Measurements from ENCODE around the gene SPATS2L.
A peak's percentile ranks its signal among the peaks of the same experiment; 100 is the strongest.

SPATS2L gene

GRCh38 chr2:200351815-200352214 lies 45.3 kb downstream of the SPATS2L start:
- DNase-seq (ENCODE audit: low spot score), result no peak

- peak; percentile 35 for DNase-seq (ENCODE audit: low spot score)
These were observed 46.1 kb downstream of the SPATS2L start for GRCh38 chr2:200352636-200353035.

- no peak for DNase-seq (ENCODE audit: low spot score)
These were observed 46.6 kb downstream of the SPATS2L start for GRCh38 chr2:200353120-200353519.

GRCh38 chr2:200353874-200354273 lies 47.4 kb downstream of the SPATS2L start:
- DNase-seq (ENCODE audit: low spot score), result no peak

GRCh38 chr2:200354833-200355751 lies 48.6 kb downstream of the SPATS2L start:
- no peak for DNase-seq (ENCODE audit: low spot score)

GRCh38 chr2:200356321-200356720 lies 49.8 kb downstream of the SPATS2L start:
- no peak for DNase-seq (ENCODE audit: low spot score)

GRCh38 chr2:200356857-200357384 lies 50.4 kb downstream of the SPATS2L start:
- DNase-seq (ENCODE audit: low spot score), result no peak

GRCh38 chr2:200357845-200358244 lies 51.4 kb downstream of the SPATS2L start:
- DNase-seq (ENCODE audit: low spot score), result no peak

GRCh38 chr2:200359552-200359951 lies 53.1 kb downstream of the SPATS2L start:
- no peak for DNase-seq (ENCODE audit: low spot score)

- no peak for DNase-seq (ENCODE audit: low spot score)
These were observed 53.9 kb downstream of the SPATS2L start for GRCh38 chr2:200360364-200360763.

GRCh38 chr2:200362202-200362917 lies 55.9 kb downstream of the SPATS2L start:
- no peak for DNase-seq (ENCODE audit: low spot score)

- DNase-seq (ENCODE audit: low spot score), result no peak
These were observed 56.8 kb downstream of the SPATS2L start for GRCh38 chr2:200363279-200363678.

- DNase-seq (ENCODE audit: low spot score), result no peak
These were observed 57.6 kb downstream of the SPATS2L start for GRCh38 chr2:200364142-200364541.

GRCh38 chr2:200364620-200365019 lies 58.1 kb downstream of the SPATS2L start:
- no peak for DNase-seq (ENCODE audit: low spot score)

- no peak for DNase-seq (ENCODE audit: low spot score)
These were observed 58.7 kb downstream of the SPATS2L start for GRCh38 chr2:200365209-200365608.

- no peak for DNase-seq (ENCODE audit: low spot score)
These were observed 60.7 kb downstream of the SPATS2L start for GRCh38 chr2:200367155-200367554.

GRCh38 chr2:200369886-200370285 lies 63.4 kb downstream of the SPATS2L start:
- DNase-seq (ENCODE audit: low spot score), result no peak

GRCh38 chr2:200373231-200373630 lies 66.7 kb downstream of the SPATS2L start:
- no peak for DNase-seq (ENCODE audit: low spot score)

GRCh38 chr2:200373973-200374416 lies 67.5 kb downstream of the SPATS2L start:
- no peak for DNase-seq (ENCODE audit: low spot score)

GRCh38 chr2:200376513-200377354 lies 70.2 kb downstream of the SPATS2L start:
- no peak for DNase-seq (ENCODE audit: low spot score)

- no peak for DNase-seq (ENCODE audit: low spot score)
These were observed 71.2 kb downstream of the SPATS2L start for GRCh38 chr2:200377355-200378336.

Data from iPS-NIHi11 (cell line).